HG02610 (cell line): Measurements from ENCODE around the gene FADD.
A peak's percentile ranks its signal among the peaks of the same experiment; 100 is the strongest.
"Not testable (repeated sequence)": the region's sequence is repeated elsewhere in the genome, so short reads cannot be mapped to it uniquely, and the experiment has no call there.

Experiments
- ATAC-seq: cut with Tn5 transposase; IDR thresholded peaks from one replicate; pipeline ENCODE4 v1.9.1; 2021; ENCODE audit warnings: mild to moderate bottlenecking, moderate library complexity; ENCODE audit not compliant: unreplicated experiment

FADD gene

GRCh38 chr11:70201882-70202861 is 924 bp upstream of the FADD start:
- ATAC-seq = no peak

GRCh38 chr11:70203751-70204465 is 812 bp downstream of the FADD start:
- ATAC-seq = peak; percentile 25

- peak; percentile 12 for ATAC-seq
Measured at GRCh38 chr11:70204466-70204799, 1.3 kb downstream of the FADD start.

GRCh38 chr11:70205049-70205725 is 2.1 kb downstream of the FADD start:
- no peak for ATAC-seq

GRCh38 chr11:70205766-70206165 is 2.7 kb downstream of the FADD start:
- no peak for ATAC-seq

- no peak for ATAC-seq
Measured at GRCh38 chr11:70206226-70206981, 3.3 kb downstream of the FADD start.

GRCh38 chr11:70206982-70207376 is 3.9 kb downstream of the FADD start:
- no peak for ATAC-seq

GRCh38 chr11:70207531-70208131 is 4.5 kb downstream of the FADD start:
- no peak for ATAC-seq

- no peak for ATAC-seq
Measured at GRCh38 chr11:70209391-70209912, 6.4 kb downstream of the FADD start.

GRCh38 chr11:70210051-70210501 is 7.0 kb downstream of the FADD start:
- ATAC-seq = no peak

- ATAC-seq = no peak
Measured at GRCh38 chr11:70210530-70210929, 7.4 kb downstream of the FADD start.

GRCh38 chr11:70212227-70212811 is 9.2 kb downstream of the FADD start:
- ATAC-seq = no peak

- not testable (repeated sequence) for ATAC-seq
Measured at GRCh38 chr11:70217388-70217787, 14.3 kb downstream of the FADD start.

- ATAC-seq = not testable (repeated sequence)
Measured at GRCh38 chr11:70218076-70218475, 15.0 kb downstream of the FADD start.

- no peak for ATAC-seq
Measured at GRCh38 chr11:70220136-70220535, 17.0 kb downstream of the FADD start.

- no peak for ATAC-seq
Measured at GRCh38 chr11:70220920-70221319, 17.8 kb downstream of the FADD start.

GRCh38 chr11:70225681-70226177 is 22.6 kb downstream of the FADD start:
- no peak for ATAC-seq

- no peak for ATAC-seq
Measured at GRCh38 chr11:70226183-70226582, 23.1 kb downstream of the FADD start.

- ATAC-seq = no peak
Measured at GRCh38 chr11:70226967-70227366, 23.9 kb downstream of the FADD start.
